ENCODE data around the gene ACSF2. TPM values are rescaled to one million over a fixed set of nuclear protein-coding genes. Genes with fewer than 3 reads are reported as not detected.

Gene ACSF2
- 18.5 and 29.6 TPM in 2 replicates for total RNA-seq

GRCh38 chr17:50425682-50426471 lies at the start of gene ACSF2:
Gene ACSF2 (plus strand): TSS chr17:50426218. CDS start chr17:50426262, 44 bp downstream.

GRCh38 chr17:50397111-50397918 lies 28.7 kb upstream of the ACSF2 start, which contains the start of gene LRRC59:
Gene LRRC59 (minus strand): TSS chr17:50397523. CDS start chr17:50397317, 206 bp downstream.

GRCh38 chr17:50468304-50469207 lies 42.5 kb downstream of the ACSF2 start, which contains the start of gene CHAD:
Gene CHAD (minus strand): TSS chr17:50468880. CDS start chr17:50468813, 67 bp downstream.

GRCh38 chr17:50478391-50479381 lies 52.7 kb downstream of the ACSF2 start, which contains the start of gene RSAD1:
Gene RSAD1 (plus strand): TSS chr17:50478860. CDS start chr17:50478885, 25 bp downstream.

GRCh38 chr17:50507871-50508572 lies 82.0 kb downstream of the ACSF2 start, which contains the start of gene MYCBPAP:
Gene MYCBPAP (plus strand): TSS chr17:50508439. CDS start chr17:50508675, 236 bp downstream.

Other genes with a start within 250 kb of the ACSF2 start
- gene COL1A1, start 224.6 kb upstream of the ACSF2 start, total RNA-seq = 3.2 and 28.4 TPM in 2 replicates
- gene TMEM92, start 151.8 kb upstream of the ACSF2 start, total RNA-seq = 0.85 and 0.96 TPM in 2 replicates
- gene XYLT2, start 80.1 kb upstream of the ACSF2 start, total RNA-seq = 31.8 and 41.4 TPM in 2 replicates
- 71.0 and 79.5 TPM in 2 replicates for gene MRPL27, start 53.0 kb upstream of the ACSF2 start, total RNA-seq
- 0.48 TPM in 1 of 2 replicates, not detected in the other for gene EME1, start 53.0 kb upstream of the ACSF2 start, total RNA-seq
- gene LRRC59, start 28.7 kb upstream of the ACSF2 start, total RNA-seq = 137 and 209 TPM in 2 replicates
- gene CHAD, start 42.7 kb downstream of the ACSF2 start, total RNA-seq = not detected in 2 replicates
- gene RSAD1, start 52.6 kb downstream of the ACSF2 start, total RNA-seq = 9.9 and 14.1 TPM in 2 replicates
- gene MYCBPAP, start 82.2 kb downstream of the ACSF2 start, total RNA-seq = 0.43 and 0.96 TPM in 2 replicates
- gene EPN3, start 106.5 kb downstream of the ACSF2 start, total RNA-seq = 10.7 and 11.1 TPM in 2 replicates
- 27.9 and 38.6 TPM in 2 replicates for gene SPATA20, start 121.0 kb downstream of the ACSF2 start, total RNA-seq
- gene CACNA1G, start 134.5 kb downstream of the ACSF2 start, total RNA-seq = not detected in 2 replicates
- 30.4 and 36.7 TPM in 2 replicates for gene ABCC3, start 208.7 kb downstream of the ACSF2 start, total RNA-seq

Measured in tracheal epithelial cell (primary cell).